Kidney glomerular epithelial cell (primary cell): ENCODE results near the gene GRM1.

Experiments
- DNase-seq: peaks from one replicate; lab custom pipeline; 2025; lab: John Stamatoyannopoulos, UW

The GRM1 gene

DNA sequence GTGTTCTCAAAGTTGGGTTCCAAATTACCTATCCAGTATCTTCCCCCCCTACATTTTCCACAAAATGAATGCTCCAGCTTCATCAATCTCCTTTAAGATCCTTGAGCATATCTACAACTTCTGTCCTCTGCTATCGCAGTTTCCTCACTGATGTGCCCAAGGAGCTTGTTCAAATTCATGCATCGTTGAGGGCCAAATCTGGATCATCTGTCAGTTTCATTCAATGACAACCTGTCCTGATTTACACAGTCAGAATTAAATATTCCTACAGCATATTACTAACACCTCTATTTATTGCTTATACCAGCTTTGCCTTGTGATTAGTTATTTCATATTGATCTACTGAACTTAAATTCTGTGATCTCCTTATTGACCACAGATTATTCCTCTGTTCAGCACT is 68.7 kb downstream of the GRM1 start:
- DNase-seq: no peak

DNA sequence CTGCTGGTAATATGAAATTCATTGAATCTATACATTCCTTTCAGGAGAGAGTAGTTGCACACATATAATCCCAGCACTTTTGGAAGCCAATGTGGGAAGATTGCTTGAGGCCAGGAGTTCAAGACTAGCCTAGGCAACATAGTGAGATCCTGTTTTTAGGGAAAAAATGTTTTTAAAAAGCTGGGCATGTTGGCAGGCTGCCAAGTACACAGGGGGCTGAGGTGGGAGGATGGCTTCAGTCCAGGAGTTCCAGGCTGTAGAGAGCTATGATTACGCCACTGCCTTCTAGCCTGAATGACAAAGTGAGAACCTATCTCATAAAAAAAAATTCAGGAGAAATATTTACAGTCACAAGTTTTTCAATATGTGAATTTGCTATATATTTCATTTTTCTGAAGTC is 71.9 kb downstream of the GRM1 start:
- no peak for DNase-seq

DNA sequence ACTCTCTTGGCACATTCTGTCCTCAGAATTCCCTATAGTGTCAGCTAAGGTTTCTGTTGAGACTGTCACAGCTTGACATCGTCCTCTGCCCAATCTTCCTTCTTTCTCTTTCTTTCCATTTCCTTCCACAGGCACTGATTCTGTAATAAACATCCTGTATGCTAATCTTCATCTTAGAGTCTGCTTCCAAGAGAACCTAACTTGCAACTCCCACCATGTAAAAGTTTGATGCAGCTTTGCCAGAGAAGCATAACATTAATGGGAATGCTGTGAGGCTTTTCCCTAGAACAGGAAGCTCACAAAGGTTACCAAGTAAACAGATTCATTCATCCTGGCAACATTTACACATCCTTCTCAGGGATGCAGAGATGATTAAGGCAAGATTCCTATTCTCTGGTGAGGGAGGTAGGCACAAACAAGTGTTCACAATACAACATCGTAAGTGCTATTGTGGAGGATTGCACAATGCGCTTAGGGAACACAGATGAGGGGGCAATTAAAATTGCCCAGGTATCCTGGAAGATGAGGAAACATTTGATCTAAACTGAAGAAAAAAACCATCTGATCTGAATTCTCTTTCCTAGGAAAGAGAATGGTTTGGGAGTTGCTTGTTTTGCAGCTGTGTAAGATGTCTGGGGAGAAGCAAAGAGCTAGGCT is 74.7 kb downstream of the GRM1 start:
- no peak for DNase-seq

DNA sequence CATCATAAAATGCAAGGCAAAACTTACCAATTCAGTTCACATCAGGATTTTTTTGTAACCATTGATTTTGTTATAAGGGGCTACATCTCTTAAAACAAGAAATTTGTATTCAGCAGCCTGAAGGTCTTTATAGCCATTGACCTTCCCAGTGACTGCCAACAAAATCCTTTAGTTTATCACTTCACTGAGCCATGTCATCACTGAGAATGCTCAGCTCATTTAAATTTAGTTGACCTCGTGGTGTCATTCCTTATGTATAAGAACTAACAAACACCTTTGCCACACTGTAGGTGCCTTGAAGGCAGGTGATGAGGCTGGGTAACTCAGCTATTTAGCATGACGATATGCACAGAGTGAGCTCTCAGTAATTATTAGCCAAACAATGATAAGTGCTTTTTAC is 77.7 kb downstream of the GRM1 start:
- DNase-seq: no peak

DNA sequence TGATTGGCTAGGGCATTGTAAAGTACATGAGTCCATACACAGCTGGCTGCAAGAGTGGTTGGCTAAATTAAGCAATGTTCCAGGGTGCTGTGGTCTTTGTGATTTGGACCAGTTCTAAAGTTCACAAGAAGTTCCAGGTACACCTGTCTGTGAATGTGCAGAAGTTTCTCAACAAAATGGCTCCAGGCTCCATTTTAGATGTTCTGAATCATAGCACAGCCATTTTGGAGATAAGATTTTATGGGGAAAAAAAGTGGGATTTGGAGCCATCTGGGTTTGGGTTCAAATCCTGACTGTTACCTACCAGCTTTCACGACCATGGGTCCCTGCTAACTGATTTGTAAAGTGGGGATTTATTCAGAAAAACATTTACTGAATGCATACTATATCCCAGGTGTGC is 82.1 kb downstream of the GRM1 start:
- DNase-seq: no peak

DNA sequence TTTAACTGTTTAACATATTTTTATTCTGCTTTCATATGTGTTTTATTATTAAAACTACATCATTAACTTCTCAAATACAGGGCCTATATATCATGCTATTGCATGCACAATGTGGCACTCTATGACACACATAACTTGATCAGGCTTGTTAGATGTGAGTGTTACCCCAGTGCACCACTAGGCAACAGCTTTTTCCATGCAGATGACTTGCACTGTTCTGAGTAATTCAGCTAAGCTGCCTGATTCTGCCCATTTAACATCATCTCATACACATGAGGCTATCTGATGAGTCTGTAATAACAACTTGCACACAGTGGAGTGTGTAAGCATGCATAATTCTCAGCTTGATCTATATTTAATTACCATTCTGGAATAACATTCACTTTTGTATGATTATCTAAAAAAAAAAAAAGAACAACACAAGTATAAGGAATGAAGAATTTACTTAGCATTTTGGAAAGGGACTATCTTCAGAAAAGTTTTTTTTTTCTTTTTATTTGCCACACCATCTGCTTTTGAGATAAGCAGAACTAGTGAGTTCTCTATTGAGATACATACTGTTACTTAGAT is 83.1 kb downstream of the GRM1 start:
- DNase-seq: no peak

DNA sequence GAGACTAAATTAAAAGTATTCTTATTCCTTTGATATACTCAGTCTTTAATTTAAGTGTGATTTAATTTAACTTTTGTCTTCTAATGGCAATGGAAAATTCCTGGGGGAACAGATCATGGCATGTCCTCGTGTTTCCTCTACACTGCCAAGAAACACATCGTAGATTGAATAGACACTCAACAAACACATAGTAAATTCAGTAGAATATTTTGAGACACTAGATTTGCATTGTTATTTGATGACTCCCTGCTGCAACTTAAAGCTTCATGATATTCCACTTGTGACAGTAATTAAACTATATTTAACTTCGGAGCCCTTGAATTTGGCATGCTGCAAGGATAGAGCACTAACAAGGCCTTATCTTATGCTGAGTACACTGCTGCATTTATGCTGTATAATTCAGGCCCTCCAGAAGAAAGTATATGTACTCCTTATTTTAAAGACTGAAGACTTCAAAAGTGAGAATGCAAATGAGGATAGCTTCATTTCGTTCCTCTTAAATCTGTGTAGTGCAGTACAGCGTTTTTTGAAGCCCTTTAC is 84.3 kb downstream of the GRM1 start:
- DNase-seq: no peak

DNA sequence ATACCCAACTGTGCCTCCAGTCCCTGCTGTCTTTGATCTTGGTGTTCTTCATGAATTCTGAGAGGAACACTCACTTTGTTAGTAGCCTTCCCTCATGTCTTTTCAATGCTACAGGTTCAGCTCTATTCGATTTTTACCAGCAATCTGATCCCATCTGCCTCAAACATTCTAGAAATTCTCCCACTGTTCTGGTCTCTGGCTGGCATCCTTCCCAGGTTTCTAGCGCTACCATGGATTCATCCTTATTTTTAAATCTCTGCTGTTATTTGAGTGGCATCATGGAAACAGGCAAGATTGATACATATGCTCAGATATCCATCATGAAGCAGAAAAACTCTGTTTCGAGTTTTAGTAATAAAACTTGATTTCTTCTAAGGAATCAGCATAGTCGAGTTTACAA is 94.8 kb downstream of the GRM1 start:
- DNase-seq: no peak

DNA sequence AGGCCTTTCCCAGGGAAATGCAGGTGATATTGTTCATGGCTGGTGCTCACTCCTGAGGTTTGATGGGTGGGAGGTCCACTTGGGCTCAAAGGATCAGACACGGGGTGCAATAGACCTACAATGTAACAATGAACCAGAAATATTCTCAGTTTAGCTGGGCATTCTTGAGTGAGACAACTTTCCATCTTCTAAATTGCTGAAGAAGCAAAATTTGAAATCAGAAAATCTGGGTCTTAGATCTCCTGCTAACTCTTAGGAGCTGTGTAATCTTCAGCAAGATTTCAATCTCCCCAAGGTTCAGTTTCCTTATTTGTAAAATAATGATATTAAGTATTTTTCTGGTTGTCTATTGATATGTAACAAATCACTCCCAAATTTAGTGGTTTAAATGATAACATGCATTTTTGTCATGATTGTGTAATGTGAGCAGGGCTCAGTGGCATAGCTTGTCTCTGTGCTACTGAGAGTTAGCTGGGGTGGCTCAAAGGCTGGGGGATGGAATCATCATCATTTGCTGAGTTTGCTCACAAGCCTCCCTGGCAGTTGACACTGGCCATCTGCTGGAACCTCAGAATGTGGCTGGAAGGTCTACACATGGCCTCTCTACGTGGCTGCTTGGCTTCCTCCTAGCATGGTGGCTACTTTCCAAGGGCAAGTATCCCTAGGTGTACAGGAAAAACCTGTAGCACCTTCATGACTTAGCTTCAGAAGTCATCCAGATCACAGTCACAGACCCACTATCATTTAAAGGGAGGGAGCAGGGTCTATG is 98.8 kb downstream of the GRM1 start:
- DNase-seq: no peak

DNA sequence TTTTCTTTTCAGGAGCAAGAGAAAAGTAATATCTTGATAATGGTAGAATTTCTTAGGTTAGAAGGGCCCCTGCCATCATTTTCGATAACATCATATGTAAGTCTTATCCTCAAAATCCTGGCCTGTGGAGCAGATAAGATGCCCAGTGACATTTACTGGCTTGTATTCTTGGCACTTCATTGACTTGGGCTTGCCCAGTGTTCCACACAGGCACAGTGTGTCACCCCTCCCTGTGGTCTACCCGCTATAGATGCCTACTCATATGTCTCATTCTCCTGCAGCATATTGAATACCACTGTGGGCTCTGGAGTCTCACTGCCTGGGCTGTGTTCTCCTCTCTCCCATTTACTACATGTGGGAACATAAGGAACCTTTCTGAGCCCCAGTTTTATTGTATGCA is 105.0 kb downstream of the GRM1 start:
- DNase-seq: no peak

DNA sequence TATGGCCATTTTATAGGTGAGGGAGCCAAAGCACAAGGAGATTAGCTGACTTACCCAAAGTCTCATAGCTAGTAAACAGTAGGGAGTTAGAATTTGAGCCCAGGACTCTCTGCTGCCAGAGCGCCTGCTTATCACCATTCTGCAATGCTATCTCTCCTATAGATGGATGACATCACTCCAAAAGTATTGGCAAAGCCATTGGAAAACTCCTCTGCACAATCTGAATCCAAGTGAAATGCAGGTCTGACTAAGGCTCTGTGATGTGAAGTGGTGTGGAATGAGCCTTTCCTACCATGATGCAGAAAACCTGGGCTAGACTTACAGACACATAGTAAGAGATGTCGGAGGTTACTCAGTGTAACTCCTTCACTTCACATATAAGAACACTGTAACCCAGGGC is 106.3 kb downstream of the GRM1 start:
- DNase-seq: no peak

DNA sequence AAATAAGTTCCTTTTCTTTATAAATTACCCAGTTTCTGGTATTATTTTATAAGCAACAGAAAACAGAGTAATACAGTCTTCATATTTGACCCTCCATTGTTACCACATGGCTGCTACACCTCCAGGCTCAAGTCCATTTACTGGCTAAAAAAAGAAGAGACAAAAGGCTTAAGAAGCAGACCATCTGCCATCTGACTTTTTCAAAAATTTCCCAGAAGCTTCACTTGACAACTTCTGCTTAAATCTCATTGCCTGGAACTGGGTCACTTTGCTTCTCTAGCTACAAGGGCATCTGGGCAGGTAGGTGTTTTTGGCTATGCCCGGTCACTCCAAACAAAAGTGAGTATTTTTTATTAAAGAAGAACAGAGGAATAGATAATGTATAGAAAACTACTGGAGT is 118.0 kb downstream of the GRM1 start:
- no peak for DNase-seq

DNA sequence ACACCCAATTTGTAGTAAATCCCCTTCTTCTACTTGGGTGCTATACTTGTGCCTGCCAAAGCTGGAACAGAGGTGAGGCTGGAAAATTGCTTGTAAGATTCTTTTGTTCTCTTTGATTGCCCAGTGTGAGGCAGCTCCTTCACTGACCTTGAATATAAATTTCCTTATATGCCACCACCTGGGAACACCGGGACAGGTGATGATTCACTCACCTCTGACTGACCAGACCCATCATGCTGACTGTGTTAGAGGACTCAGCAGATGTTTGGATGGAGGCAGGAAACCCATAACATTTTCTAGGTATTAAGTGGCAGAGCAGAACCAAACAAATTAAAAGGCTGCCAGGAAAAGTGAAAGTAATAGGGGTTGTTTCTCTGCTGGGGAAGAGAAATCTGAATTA is 120.9 kb downstream of the GRM1 start:
- DNase-seq: no peak

DNA sequence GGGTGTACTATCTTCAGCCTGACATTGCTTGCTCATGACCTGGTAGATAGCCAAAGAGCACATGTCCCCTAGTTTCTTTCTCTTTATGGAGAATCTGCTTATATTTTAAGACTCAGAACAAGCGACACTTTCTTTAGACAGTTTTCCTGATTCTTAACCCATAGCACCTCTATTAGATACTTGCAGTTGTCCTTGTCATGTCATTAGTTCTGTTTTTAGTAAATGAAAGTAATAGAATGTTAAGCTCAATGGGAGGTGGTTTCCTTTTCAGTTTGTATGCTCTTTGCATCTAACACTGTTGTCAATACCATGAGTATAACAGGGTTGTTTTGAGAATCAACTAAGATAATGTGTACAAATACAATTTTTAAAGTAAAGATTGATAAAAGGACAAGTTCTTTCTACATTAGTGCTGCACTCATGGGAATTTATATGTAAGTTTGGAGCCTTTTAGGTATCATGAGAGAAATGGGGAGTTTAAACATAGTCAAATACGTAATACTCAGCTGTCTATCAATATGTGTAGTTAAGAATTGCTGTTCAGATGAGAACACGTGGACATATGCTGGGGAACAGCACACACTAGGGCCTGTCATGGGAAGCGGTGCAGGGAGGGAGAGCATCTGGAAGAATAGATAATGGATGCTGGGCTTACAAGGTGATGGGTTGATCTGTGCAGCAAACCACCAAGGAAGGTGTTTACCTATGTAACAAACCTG is 124.3 kb downstream of the GRM1 start:
- no peak for DNase-seq

DNA sequence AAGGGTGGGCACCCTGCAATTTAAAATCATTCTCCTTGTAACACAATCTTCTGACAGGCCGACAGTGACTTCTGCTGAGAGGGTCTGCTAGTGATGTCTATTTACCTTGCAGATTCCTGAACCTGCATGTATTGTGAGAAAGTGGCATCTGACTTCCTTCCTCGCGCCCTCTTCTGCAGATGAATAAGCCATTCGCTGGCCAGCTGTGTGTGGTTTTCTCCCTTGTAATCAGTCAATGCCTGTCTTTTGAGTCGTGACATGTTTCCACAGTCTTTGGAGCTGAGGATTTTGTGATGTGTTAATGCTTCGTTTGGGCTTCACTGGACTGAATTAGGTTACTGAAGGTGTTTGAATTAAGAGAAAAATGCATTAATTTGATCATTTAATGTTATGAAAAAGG is 125.3 kb downstream of the GRM1 start:
- DNase-seq: peak; percentile 5

DNA sequence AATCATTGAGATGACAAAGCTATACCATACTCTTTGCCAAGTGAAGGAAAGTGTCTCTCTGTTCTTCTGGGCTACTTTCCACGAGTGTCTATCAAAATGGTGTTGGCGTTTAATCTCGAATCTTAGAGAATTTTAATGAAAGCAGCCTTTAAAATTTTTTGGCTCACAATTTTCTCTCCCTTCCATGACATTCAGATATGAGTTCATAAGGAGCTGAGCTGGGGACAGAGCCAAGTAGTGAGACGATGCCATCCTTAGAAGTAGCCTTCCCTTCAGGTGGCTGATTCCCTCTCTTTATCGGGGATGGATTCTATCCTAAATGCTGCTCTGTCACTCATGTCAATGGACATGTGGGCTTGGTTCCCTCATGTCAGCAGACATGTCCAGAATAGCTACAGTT is 132.8 kb downstream of the GRM1 start:
- DNase-seq: no peak

DNA sequence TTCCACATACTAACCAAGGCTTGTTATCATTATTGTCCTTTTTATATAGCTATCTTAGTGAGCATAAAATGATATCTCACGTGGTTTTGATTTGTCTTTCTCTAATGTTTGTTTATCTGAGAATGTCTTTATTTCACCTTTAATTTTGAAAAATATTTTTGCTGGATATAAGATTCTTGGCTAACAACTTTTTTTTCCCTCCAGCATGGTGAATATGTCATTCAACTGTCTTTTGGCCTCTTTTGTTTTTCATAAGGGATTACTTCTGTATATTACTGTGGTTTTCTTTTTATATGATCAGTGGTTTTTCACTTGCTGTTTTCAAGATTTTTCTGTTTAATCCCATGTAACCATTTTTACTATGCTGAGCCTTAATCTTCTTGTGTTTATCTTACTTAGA is 141.0 kb downstream of the GRM1 start:
- no peak for DNase-seq

DNA sequence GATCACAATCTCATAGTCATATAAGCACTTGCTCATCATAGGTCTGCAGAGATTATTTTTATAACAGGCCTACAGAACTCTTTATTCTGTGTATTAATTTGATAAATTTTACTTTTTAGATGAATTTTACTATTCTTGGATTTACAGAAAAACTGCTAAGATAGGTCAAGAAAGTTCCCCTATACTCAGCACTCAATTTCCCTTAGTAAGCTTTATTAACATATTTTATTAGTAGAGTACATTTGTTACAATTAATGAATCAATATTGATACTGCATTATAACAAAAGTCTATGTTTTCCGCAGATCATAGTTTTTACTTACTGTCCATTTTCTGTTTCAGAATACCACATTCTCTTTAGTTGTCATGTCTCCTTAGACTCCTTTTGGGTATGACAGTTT is 148.9 kb downstream of the GRM1 start:
- no peak for DNase-seq

DNA sequence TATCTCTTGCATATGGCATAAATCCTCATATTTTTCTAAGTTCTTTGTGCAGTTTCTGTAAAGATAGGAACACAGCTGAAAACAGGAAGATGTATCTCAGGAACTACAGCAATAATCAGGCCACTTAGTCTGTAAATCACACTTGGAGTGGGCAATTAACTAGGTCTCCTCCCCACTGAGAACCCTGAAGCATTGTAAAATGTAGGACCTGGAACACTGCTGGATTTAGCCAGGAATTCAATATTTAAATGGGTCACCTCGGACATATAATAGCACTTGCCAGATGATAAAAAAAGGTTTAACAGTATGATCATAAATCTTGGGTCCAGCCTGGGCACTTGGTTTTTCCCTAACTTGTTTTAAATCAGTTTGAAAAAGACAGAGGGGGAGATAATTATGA is 155.0 kb downstream of the GRM1 start:
- no peak for DNase-seq

DNA sequence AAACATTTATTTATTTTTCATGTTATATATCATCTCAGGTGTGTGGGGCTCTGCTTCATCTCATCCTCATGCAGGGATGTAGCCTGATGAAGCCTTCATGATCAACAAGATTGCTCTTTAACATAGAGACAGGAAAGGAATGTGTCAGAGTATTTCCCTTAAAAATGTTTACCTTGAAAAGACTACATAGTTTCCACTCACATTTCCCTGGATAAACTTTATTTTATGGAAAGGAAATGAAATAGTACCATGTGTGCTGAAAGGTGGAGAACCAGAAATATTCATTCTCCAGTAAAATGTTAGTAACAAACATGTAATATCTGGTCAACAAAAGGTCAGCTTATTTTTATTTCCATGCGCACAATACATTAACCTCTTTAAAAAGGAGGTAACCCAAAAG is 155.8 kb downstream of the GRM1 start:
- DNase-seq: no peak

DNA sequence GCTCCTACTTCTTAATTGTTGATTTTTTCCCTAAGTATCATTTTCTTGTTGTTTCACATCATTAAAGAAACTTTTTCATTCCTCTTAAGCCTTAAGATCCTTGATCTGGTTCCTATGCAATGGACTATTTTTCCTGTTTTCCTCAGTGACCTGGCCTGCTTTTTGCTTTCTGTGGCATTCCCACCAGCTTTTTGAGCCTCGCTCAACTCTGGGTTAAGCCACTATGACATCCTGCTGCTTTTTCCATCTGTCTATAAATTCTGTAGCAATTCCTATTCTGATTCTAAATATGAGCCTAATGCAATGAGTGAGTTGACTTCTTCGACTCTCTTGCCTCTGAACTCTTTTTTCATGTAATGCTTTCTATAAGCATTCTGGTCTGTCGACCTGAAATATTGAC is 160.3 kb downstream of the GRM1 start:
- no peak for DNase-seq

DNA sequence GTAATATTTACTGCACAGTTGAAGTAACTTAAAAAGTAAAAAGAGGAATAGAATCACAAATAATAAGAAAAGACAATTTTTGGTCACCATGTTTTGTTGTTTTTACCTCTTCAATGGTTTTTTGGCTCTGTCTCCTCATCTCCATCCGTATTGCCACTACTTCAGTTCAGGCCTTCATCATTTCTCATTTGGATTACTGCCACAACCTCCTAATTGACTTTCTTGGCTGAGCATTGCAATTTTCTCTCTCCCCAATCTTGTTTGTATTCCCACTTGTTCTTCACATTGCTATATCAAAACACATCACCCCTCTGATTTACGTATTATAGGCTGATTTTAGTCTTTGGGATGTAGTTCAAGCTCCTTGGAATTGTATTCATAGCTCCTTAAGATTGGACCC is 161.7 kb downstream of the GRM1 start:
- DNase-seq: no peak

DNA sequence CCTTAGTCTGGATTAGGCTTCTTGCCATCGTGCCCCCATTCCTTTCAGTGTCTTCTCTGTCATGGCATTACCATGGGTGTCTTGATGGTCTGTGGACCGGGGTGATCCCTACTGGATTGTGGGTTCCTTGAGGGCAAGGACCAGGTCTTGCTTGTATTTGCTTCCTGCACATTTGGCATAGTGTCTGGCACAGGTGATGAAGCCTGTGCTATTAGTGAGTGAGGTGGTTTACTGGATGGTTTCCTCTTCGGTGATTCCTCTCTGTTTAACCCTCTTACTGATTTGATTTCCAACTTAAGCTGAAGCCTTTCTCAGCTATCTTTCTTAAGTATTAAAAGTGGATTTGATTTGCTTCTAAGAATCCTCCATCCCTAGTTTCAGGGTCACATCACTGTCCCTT is 162.3 kb downstream of the GRM1 start:
- no peak for DNase-seq
